ENCODE results near the gene PCDH12.
A peak's percentile ranks its signal among the peaks of the same experiment; 100 is the strongest.

The PCDH12 gene

GRCh38 chr5:141966275-141966962 is 8.4 kb upstream of the PCDH12 start:
- DNase-seq, result no peak

DNA sequence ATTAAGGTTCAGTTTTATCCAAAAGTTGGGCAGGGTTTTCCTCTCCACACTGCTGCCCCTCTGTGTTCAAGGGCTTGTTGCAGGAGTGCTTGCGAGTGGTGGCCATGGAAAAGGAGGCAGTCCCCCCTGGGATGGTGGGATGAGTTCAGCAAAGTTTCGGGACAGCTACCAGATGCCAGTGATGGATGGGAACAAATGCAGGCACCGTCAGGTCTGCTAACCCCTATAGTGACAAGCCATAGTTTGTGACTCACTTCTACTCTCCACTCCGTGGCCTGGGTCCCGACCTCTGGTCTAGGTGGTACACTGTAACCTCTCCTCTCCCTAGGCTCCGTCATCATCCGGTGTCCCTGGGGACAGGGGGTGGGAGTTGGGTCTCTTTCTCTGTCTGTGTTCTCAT is 7.1 kb upstream of the PCDH12 start:
- DNase-seq, result peak; percentile 62

DNA sequence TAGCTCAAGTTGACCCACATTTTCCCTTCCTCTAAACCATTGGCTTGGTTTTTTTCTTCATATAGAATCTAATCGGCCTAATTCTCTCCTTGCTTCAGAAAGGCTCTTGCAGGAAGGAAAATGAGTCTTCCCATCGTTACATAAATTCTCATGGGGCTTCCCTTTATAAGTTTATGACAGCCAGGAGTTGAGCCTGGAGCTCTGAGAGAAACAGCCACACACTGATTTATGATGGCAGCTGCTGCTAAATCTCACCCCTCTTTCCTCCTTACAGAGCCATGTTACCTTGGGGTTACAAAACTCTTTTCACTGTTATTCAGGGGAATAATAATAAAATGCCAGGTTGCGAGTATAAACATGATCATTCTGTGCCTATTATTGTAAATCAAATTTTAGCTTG is 5.7 kb upstream of the PCDH12 start:
- DNase-seq, result no peak

DNA sequence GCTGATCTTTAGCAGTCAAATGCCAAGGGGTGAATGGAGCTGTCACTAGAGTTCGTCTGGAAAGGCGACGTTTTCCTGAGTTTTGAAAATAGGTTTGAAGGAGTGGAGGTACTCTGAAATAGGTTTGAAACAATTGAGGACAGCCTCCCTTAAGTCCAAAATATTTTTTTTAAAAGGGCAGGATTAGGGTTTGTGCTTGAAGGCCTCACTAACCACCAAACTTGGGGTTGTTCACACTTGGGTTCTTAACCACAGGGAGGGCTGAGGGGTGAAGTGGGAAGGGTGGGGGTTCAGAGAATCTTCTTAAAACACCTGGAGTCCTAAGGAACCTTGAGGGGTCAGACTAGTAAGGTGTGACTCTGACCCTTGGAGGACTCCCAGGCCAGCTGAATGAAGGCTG is 3.5 kb upstream of the PCDH12 start:
- no peak for DNase-seq

DNA sequence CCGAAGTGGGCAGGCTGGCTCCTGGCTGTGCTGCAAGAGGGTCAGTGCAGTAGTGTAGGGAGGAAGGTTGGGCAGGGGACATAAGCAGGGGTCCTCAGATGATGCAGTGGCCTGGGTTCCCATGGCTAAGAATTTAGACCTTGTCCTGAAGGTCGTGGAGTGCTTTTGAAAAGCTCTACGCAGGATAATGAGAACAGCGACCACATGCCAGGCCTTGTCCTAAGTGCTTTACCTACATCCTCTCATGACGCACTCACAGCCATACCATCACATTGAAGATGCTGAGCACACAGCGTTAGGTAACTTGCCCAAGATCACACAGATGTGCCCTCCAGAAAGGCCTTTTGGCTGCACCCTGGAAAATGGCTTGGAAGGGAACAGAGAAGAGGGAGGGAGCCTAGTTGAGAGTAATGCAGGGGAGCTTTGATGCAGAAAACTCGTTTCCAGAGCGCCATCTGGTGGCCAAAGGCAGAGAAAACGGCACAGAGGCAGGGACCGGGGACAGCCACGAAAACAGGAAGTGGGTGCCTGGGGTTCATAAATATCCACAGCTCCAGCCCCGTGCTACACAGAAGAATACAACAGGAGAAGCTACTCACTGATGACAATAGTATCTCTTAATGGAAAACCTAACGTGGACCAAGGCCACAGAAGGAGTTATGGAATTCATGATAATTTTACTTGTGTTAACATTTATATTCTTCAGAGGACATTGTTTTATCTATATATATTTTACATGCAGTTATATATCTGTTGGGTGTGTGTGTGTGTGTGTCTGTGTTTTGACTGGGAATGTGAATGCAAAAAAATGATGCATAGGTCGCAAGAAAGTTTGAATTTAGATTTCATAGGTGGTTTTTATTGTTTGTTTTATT is 2.7 kb upstream of the PCDH12 start:
- peak; percentile 91 for DNase-seq

DNA sequence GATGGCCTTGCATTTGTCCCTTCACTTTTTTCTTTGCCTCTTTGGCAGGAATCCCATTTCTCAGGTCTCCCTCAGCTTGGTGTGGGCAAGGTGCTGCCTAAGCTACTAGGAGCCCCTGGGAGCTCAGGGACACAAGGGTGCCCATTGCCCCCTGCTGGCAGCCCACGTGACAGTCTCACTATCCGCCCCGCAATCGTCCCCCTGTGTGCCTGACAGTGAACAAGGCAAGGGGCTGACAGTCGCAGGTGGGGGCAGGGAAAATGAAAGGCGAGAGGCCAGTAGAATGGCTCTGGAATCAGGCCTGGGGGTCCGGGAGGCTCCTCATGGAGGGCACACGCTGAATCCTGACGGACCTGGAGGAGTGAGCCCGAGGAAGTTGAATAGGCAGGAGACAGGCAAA is 2.0 kb upstream of the PCDH12 start:
- DNase-seq, result no peak

DNA sequence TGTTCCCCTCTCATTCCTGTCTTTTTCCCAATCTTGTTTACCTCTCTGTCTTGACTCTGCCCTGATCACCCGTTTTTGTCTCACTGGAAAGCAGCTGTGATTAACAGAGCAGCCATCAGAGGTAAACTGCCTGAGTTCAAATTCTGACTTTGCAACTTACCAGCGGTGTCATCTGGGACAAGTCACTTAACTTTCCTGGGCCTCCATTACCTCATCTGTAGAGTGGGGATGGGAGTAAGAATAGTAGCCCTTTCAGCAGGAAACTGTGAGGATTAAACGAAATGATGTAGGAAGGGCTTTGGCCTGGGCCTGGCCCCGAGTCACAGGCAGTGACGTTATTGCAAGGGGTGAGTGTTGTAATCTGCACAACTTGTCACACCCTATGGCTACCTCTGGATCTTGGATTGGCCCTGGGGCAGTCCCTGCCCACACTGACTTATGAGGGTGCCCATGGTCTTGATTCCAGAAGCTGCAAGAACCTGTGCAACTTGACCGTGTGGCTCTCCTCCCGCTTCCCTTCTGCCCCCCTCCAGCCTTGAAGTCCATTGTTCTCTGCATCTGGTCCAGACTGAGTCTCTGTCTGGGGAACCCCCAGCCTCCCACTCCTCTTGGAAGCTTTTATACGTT is 657 bp upstream of the PCDH12 start:
- DNase-seq, result no peak

GRCh38 chr5:141957367-141957996 is 520 bp downstream of the PCDH12 start:
- no peak for DNase-seq

GRCh38 chr5:141954194-141954593 is 3.8 kb downstream of the PCDH12 start:
- DNase-seq, result no peak

GRCh38 chr5:141952020-141952419 is 6.0 kb downstream of the PCDH12 start:
- DNase-seq, result no peak

- DNase-seq, result no peak
These were observed 6.6 kb downstream of the PCDH12 start for GRCh38 chr5:141951332-141951781.

DNA sequence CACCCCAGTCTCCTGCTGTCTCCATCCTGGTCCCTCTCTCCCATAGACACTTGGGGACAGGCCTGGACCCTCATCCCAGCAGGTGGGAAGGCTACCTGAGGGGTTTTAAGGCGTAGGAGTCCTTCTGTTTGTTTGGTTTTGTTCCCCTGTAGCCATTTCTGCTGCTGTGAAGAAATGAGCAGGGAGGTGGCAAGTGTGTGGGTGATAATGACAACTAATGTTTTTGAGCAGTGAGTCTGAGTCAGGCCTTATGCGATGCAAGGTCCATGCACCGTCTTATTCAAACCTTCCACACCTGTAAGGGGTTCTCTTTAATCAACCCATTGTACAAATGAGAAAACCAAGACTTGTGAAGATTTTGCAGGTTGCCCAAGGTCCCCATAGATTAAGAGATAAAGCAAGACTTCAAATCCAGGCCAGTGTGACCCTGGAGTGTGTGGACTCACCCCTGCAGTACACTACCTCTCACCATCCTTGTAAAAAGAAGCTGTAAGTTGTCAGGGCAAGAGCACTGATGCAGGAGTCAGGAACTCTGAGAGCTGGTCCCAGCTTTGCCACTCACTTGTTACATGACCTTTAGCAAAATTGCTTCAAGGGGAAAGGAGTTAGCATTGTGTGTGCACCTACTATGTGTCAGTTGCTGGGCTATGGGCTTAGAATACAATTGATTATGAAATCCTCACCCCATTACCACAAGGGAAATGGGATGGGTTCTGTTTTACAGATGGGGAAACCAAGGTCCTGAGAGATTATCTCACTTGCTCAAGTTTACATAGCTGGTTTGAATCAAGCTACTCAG is 7.6 kb downstream of the PCDH12 start:
- no peak for DNase-seq

- DNase-seq, result no peak
These were observed 8.5 kb downstream of the PCDH12 start for GRCh38 chr5:141949511-141949910.

DNA sequence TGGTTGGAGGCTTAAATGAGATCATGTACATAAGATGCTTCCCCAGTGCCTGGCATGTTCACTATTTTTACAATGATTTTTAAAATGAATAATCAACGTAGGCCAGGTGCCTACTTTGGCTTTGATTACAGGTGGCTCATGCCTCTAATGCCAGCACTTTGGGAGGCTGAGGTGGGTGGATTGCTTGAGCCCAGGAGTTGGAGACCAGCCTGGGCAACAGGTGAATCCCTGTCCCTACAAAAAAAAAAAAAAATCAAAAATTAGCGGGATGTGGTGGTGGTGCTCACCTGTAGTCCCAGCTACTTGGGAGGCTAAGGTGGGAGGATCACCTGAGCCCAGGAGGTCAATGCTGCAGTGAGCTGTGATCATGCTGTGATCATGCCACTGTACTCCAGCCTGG is 9.2 kb downstream of the PCDH12 start:
- DNase-seq, result no peak

DNA sequence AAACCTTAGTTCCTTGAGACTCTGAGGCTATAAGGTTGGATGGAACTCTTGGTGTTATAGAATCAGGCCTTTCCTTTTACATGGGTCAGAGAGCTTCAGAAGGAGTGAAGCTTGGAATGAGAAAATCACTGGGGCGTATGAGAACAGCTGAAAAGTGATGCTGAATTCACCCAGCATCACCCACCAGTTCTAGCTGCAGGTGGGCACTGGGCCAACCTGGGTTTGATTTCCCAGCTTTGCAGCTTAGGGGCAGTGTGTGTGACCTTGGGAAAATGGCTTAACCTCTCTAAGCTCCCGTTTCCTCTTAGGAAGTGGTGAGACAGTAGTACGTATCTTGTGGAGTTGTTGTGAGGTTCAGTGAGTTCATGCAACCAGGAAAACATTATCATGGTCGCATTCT is 10.7 kb downstream of the PCDH12 start:
- no peak for DNase-seq

DNA sequence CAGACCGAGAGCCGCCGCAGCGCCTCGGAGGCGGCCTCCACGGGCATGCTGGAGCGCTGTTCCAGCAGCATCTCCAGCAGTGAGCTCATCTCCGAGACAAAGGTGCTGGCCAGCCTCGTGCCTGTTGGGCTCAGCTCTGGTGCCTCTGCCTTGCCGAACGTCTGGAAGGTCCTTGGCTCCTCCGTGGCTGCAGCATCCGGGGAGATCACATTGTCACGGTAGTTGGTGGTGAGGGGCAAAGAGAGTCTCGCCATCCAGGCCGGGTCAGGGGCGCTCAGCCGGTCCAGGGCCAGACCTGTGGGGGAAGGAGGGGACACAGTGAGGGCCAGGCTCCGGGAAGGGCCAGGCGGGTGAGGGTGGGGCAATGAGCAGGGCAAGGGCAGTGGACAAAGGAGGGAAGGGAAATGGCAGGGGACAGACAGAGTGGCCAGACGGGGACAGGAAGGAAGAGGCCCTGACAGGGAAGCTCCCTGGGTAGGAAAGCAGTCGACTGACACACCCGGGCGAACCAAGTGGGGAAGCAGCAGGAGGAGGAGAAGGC is 12.4 kb downstream of the PCDH12 start:
- peak; percentile 49 for DNase-seq

DNA sequence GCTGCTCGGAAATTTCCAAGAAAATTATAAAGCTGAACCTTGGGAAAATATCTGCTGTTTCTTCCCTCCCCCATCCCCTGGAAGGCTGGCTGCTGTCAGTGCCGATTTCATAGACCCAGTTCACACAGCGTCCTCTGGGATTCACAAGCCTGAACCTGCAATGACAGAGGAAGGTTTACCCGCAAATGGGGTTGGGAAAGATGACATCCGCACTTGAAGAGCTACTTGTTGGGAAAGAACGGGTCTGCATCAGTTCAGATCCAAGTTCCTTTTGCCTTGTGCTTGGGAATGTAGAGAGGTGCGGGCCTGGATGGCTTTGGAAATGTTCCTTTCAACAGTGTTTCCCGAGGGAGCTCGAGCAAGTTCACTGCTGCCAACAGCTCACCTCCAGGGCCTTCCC is 13.9 kb downstream of the PCDH12 start:
- no peak for DNase-seq

DNA sequence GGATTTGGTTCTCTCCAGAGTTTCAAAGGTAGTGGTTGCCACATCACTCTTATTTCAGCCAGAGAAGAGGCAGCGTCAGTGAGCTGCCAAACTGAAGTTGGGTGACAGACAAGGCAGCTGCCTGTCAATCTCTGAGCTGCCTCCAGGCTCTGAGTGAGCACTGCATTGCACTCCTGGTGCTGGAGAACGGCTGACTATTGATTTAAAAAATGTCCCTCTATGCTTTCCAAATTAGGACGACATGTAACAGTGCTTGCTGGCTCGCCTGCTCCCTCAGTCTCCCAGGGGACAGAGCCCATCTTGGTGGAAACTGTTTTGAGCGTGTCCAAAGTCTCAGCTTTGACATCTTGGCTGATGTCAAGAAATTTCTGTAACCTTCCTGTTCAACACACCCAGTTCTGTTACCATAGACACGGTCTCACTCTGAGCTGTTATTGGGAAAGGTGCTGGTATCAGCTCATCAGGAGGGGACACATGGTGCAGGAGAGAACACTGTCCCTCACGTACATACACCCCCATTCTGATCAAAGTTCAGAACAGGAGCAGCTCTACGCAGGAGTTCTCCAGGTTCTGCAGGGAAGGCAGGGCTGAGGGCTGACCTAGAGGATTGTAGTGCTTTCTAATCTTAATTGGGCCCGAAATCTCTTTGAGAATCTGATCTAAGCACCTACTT is 15.7 kb downstream of the PCDH12 start:
- no peak for DNase-seq

GRCh38 chr5:141941779-141942178 is 16.2 kb downstream of the PCDH12 start:
- no peak for DNase-seq

GRCh38 chr5:141941307-141941706 is 16.7 kb downstream of the PCDH12 start:
- no peak for DNase-seq

DNA sequence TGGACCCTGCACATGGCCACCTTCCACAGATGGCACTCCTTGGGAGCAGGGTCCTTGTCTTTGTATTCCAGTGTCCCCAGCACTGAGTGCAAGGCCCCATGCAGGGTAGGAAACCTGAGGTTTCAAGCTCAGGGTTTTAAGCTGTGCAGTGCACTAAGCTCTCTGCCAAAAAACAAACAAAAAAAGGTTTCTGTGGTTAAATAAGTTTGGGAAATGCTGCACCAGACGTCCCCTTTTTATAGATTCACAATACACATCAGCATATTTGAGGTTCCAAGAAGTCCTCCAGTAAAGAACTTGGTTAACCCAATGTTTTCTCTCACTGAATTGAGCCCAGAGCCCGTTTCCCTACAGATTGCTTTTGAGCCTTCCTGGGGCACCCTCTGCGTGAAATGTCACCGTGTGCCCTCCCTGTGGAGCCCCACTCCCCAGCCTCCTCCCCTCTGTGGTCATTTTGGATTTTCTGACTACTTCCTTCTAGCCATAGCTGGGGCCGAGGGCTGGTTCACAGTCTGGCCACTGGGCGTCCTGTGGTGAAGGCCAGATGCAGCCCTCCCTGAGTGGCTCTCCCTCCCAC is 17.2 kb downstream of the PCDH12 start:
- DNase-seq, result peak; percentile 46

Data from right hindlimb (tissue), 1 donor.